Stimulated activated memory B cell treated with anti-CD40 and anti-IgM and Interleukin-4, amounts not matched to agents 10 μg/mL and 1 μg/mL and 100 μg/mL, for 72 hours (primary cell): Measurements from ENCODE around the gene ARHGAP20.

Experiments used
- ATAC-seq: fragments of 150-1000 bp; cut with Tn5 transposase; 2 replicates; pipeline ENCODE4 v1.10.0; 2021
- H3K27ac Mint-ChIP-seq: one replicate; pipeline ENCODE4 v1.8.0; 2022; ENCODE audit warnings: mild to moderate bottlenecking, mixed read lengths
- H3K27me3 Mint-ChIP-seq: one replicate; pipeline ENCODE4 v1.8.0; 2022; ENCODE audit warnings: mixed read lengths
- H3K36me3 Mint-ChIP-seq: one replicate; pipeline ENCODE4 v1.8.0; 2022; ENCODE audit warnings: mixed read lengths
- H3K4me1 Mint-ChIP-seq: one replicate; pipeline ENCODE4 v1.8.0; 2022; ENCODE audit warnings: mixed read lengths
- H3K4me3 Mint-ChIP-seq: one replicate; pipeline ENCODE4 v1.8.0; 2022; ENCODE audit warnings: mild to moderate bottlenecking, moderate library complexity, mixed read lengths
- H3K9me3 Mint-ChIP-seq: one replicate; pipeline ENCODE4 v1.8.0; 2022; ENCODE audit warnings: mixed read lengths

ARHGAP20 gene

GRCh38 chr11:110730773-110731172 lies 18.5 kb upstream of the ARHGAP20 start:
- H3K36me3 Mint-ChIP-seq, result no peaks in the 10 kb centered on the region
- no peak overlapping the region for H3K4me3 Mint-ChIP-seq
- H3K4me1 Mint-ChIP-seq, result peaks cover 11% of the 10 kb centered on the region
- H3K27me3 Mint-ChIP-seq, result peaks cover 48% of the 10 kb centered on the region
- no peak overlapping the region for H3K27ac Mint-ChIP-seq
- no peak for ATAC-seq
- peaks cover 6% of the 10 kb centered on the region for H3K9me3 Mint-ChIP-seq

- no peaks in the 10 kb centered on the region for H3K36me3 Mint-ChIP-seq
- no peak for ATAC-seq
- H3K4me3 Mint-ChIP-seq, result no peak overlapping the region
- H3K27me3 Mint-ChIP-seq, result peaks cover 42% of the 10 kb centered on the region
- peaks cover 11% of the 10 kb centered on the region for H3K4me1 Mint-ChIP-seq
- H3K27ac Mint-ChIP-seq, result no peak overlapping the region
- H3K9me3 Mint-ChIP-seq, result peaks cover 6% of the 10 kb centered on the region
Observed at GRCh38 chr11:110728883-110729282, 16.6 kb upstream of the ARHGAP20 start.

- no peaks in the 10 kb centered on the region for H3K36me3 Mint-ChIP-seq
- ATAC-seq, result no peak
- peaks cover 6% of the 10 kb centered on the region for H3K9me3 Mint-ChIP-seq
- H3K27me3 Mint-ChIP-seq, result peaks cover 44% of the 10 kb centered on the region
- no peak overlapping the region for H3K4me3 Mint-ChIP-seq
- H3K4me1 Mint-ChIP-seq, result peaks cover 11% of the 10 kb centered on the region
- no peak overlapping the region for H3K27ac Mint-ChIP-seq
Observed at GRCh38 chr11:110728476-110728875, 16.2 kb upstream of the ARHGAP20 start.

GRCh38 chr11:110724358-110724757 lies 12.1 kb upstream of the ARHGAP20 start:
- peaks cover 6% of the 10 kb centered on the region for H3K9me3 Mint-ChIP-seq
- H3K4me3 Mint-ChIP-seq, result no peak overlapping the region
- no peak overlapping the region for H3K27ac Mint-ChIP-seq
- H3K27me3 Mint-ChIP-seq, result peaks cover 31% of the 10 kb centered on the region
- peaks cover 6% of the 10 kb centered on the region for H3K4me1 Mint-ChIP-seq
- no peaks in the 10 kb centered on the region for H3K36me3 Mint-ChIP-seq
- no peak for ATAC-seq

GRCh38 chr11:110720431-110721275 lies 8.4 kb upstream of the ARHGAP20 start:
- no peak for ATAC-seq
- Mint-ChIP-seq H3K9me3 (no peaks in the 10 kb centered on the region), H3K36me3 (no peaks in the 10 kb centered on the region), H3K27ac (no peak overlapping the region), H3K4me1 (peaks cover 6% of the 10 kb centered on the region), H3K27me3 (peaks cover 12% of the 10 kb centered on the region), H3K4me3 (no peak overlapping the region)

GRCh38 chr11:110716361-110716760 lies 4.1 kb upstream of the ARHGAP20 start:
- Mint-ChIP-seq H3K36me3 (no peaks in the 10 kb centered on the region), H3K4me1 (peaks cover 10% of the 10 kb centered on the region), H3K9me3 (no peaks in the 10 kb centered on the region), H3K4me3 (no peak overlapping the region), H3K27me3 (no peaks in the 10 kb centered on the region), H3K27ac (no peak overlapping the region)
- ATAC-seq, result no peak

- peaks cover 15% of the 10 kb centered on the region for H3K4me1 Mint-ChIP-seq
- ATAC-seq, result no peak
- H3K27ac Mint-ChIP-seq, result no peak overlapping the region
- peaks cover 5% of the 10 kb centered on the region for H3K27me3 Mint-ChIP-seq
- H3K36me3 Mint-ChIP-seq, result no peaks in the 10 kb centered on the region
- H3K9me3 Mint-ChIP-seq, result no peaks in the 10 kb centered on the region
- H3K4me3 Mint-ChIP-seq, result no peak overlapping the region
Observed at GRCh38 chr11:110715541-110715940, 3.3 kb upstream of the ARHGAP20 start.

GRCh38 chr11:110713449-110713776 lies 1.2 kb upstream of the ARHGAP20 start:
- no peak for ATAC-seq
- no peaks in the 10 kb centered on the region for H3K9me3 Mint-ChIP-seq
- peak overlapping the region; percentile 51 for H3K27ac Mint-ChIP-seq
- H3K4me1 Mint-ChIP-seq, result peaks cover 25% of the 10 kb centered on the region
- H3K36me3 Mint-ChIP-seq, result no peaks in the 10 kb centered on the region
- peaks cover 26% of the 10 kb centered on the region for H3K27me3 Mint-ChIP-seq
- peak overlapping the region; percentile 77 for H3K4me3 Mint-ChIP-seq

GRCh38 chr11:110712659-110713448 lies 617 bp upstream of the ARHGAP20 start:
- Mint-ChIP-seq H3K36me3 (peaks cover 2% of the 10 kb centered on the region), H3K27ac (peak overlapping the region; percentile 51), H3K4me1 (peaks cover 25% of the 10 kb centered on the region), H3K9me3 (no peaks in the 10 kb centered on the region), H3K27me3 (peaks cover 32% of the 10 kb centered on the region), H3K4me3 (peak overlapping the region; percentile 77)
- peak; percentile 79 for ATAC-seq

- Mint-ChIP-seq H3K4me3 (peak overlapping the region; percentile 85), H3K9me3 (no peaks in the 10 kb centered on the region), H3K27me3 (peaks cover 37% of the 10 kb centered on the region), H3K36me3 (peaks cover 5% of the 10 kb centered on the region), H3K27ac (peak overlapping the region; percentile 71), H3K4me1 (peaks cover 25% of the 10 kb centered on the region)
- ATAC-seq, result no peak
Observed at GRCh38 chr11:110711448-110711775, 825 bp downstream of the ARHGAP20 start.

GRCh38 chr11:110710628-110711381 lies 1.4 kb downstream of the ARHGAP20 start:
- Mint-ChIP-seq H3K4me3 (peak overlapping the region; percentile 85), H3K9me3 (no peaks in the 10 kb centered on the region), H3K36me3 (peaks cover 5% of the 10 kb centered on the region), H3K4me1 (peaks cover 25% of the 10 kb centered on the region), H3K27me3 (peaks cover 37% of the 10 kb centered on the region), H3K27ac (peak overlapping the region; percentile 71)
- no peak for ATAC-seq

GRCh38 chr11:110704210-110704864 lies 7.9 kb downstream of the ARHGAP20 start:
- H3K36me3 Mint-ChIP-seq, result peaks cover 5% of the 10 kb centered on the region
- H3K27ac Mint-ChIP-seq, result no peak overlapping the region
- ATAC-seq, result no peak
- no peak overlapping the region for H3K4me3 Mint-ChIP-seq
- peaks cover 2% of the 10 kb centered on the region for H3K4me1 Mint-ChIP-seq
- H3K27me3 Mint-ChIP-seq, result peaks cover 21% of the 10 kb centered on the region
- H3K9me3 Mint-ChIP-seq, result no peaks in the 10 kb centered on the region

- Mint-ChIP-seq H3K36me3 (peaks cover 5% of the 10 kb centered on the region), H3K4me1 (peaks cover 5% of the 10 kb centered on the region), H3K27ac (no peak overlapping the region), H3K27me3 (no peaks in the 10 kb centered on the region), H3K4me3 (no peak overlapping the region), H3K9me3 (no peaks in the 10 kb centered on the region)
- no peak for ATAC-seq
Observed at GRCh38 chr11:110691926-110692325, 20.3 kb downstream of the ARHGAP20 start.

GRCh38 chr11:110689306-110689705 lies 22.9 kb downstream of the ARHGAP20 start:
- no peak for ATAC-seq
- no peak overlapping the region for H3K4me3 Mint-ChIP-seq
- no peak overlapping the region for H3K27ac Mint-ChIP-seq
- peaks cover 5% of the 10 kb centered on the region for H3K4me1 Mint-ChIP-seq
- H3K9me3 Mint-ChIP-seq, result no peaks in the 10 kb centered on the region
- H3K36me3 Mint-ChIP-seq, result peaks cover 5% of the 10 kb centered on the region
- H3K27me3 Mint-ChIP-seq, result no peaks in the 10 kb centered on the region
